Effector memory CD4-positive, alpha-beta T cell (primary cell): ENCODE data around the gene TMEM132C.

Experiments used
- DNase-seq, 3 donors: peaks; one replicate each; pipeline ENCODE4 v3.0.0-alpha.2; 2020
- H3K27ac ChIP-seq: 2 replicates; pipeline ENCODE4 v1.7.0; 2013; ENCODE audit warnings: mild to moderate bottlenecking, low read length, moderate library complexity; ENCODE audit not compliant: insufficient read depth, poor library complexity, severe bottlenecking
- H3K27me3 ChIP-seq: replicated peaks from 2 replicates; pipeline ENCODE4 v1.7.0; 2013; ENCODE audit warnings: mild to moderate bottlenecking, low read length; ENCODE audit not compliant: insufficient read depth, control insufficient read depth, poor library complexity, severe bottlenecking
- H3K36me3 ChIP-seq: 2 replicates; pipeline ENCODE4 v1.7.0; 2013; ENCODE audit warnings: mild to moderate bottlenecking, low read length, moderate library complexity; ENCODE audit not compliant: control insufficient read depth, insufficient read depth
- H3K4me1 ChIP-seq: 2 replicates; pipeline ENCODE4 v1.7.0; 2013; ENCODE audit warnings: low read length, mild to moderate bottlenecking; ENCODE audit not compliant: control insufficient read depth, insufficient read depth, poor library complexity, severe bottlenecking
- H3K4me3 ChIP-seq: 2 replicates; pipeline ENCODE4 v1.7.0; 2013; ENCODE audit warnings: low read length, low read depth, mild to moderate bottlenecking; ENCODE audit not compliant: insufficient read depth, poor library complexity, severe bottlenecking
- H3K9me3 ChIP-seq: 2 replicates; pipeline ENCODE4 v1.7.0; 2013; ENCODE audit warnings: mild to moderate bottlenecking, low read length, moderate library complexity; ENCODE audit not compliant: control insufficient read depth

Gene TMEM132C

GRCh38 chr12:128367961-128368360 lies 101.0 kb downstream of the TMEM132C start:
- Histone ChIP-seq H3K27me3 (peaks cover 7% of the 10 kb centered on the region), H3K4me1 (no peaks in the 10 kb centered on the region), H3K9me3 (no peaks in the 10 kb centered on the region), H3K36me3 (no peaks in the 10 kb centered on the region), H3K4me3 (no peak overlapping the region), H3K27ac (no peak overlapping the region)
- no peak for DNase-seq

GRCh38 chr12:128381541-128381940 lies 114.6 kb downstream of the TMEM132C start:
- Histone ChIP-seq H3K9me3 (peaks cover 6% of the 10 kb centered on the region), H3K36me3 (no peaks in the 10 kb centered on the region), H3K4me1 (no peaks in the 10 kb centered on the region), H3K4me3 (no peak overlapping the region), H3K27ac (no peak overlapping the region), H3K27me3 (no peaks in the 10 kb centered on the region)
- DNase-seq: no peak

- Histone ChIP-seq H3K36me3 (no peaks in the 10 kb centered on the region), H3K9me3 (peaks cover 6% of the 10 kb centered on the region), H3K4me1 (no peaks in the 10 kb centered on the region), H3K27me3 (no peaks in the 10 kb centered on the region), H3K4me3 (no peak overlapping the region), H3K27ac (no peak overlapping the region)
- no peak for DNase-seq
These were observed 115.0 kb downstream of the TMEM132C start for GRCh38 chr12:128381946-128382345.

- H3K9me3 ChIP-seq: peaks cover 6% of the 10 kb centered on the region
- no peaks in the 10 kb centered on the region for H3K36me3 ChIP-seq
- H3K27me3 ChIP-seq: no peaks in the 10 kb centered on the region
- no peaks in the 10 kb centered on the region for H3K4me1 ChIP-seq
- H3K27ac ChIP-seq: no peak overlapping the region
- H3K4me3 ChIP-seq: no peak overlapping the region
- no peak for DNase-seq
These were observed 116.0 kb downstream of the TMEM132C start for GRCh38 chr12:128382946-128383345.

- Histone ChIP-seq H3K4me3 (no peak overlapping the region), H3K9me3 (peaks cover 6% of the 10 kb centered on the region), H3K4me1 (no peaks in the 10 kb centered on the region), H3K27me3 (no peaks in the 10 kb centered on the region), H3K27ac (no peak overlapping the region), H3K36me3 (no peaks in the 10 kb centered on the region)
- no peak for DNase-seq
These were observed 116.5 kb downstream of the TMEM132C start for GRCh38 chr12:128383357-128383937.

GRCh38 chr12:128385736-128386135 lies 118.8 kb downstream of the TMEM132C start:
- H3K4me3 ChIP-seq: no peak overlapping the region
- H3K27me3 ChIP-seq: no peaks in the 10 kb centered on the region
- no peak for DNase-seq

GRCh38 chr12:128387811-128388422 lies 120.9 kb downstream of the TMEM132C start:
- Histone ChIP-seq H3K4me1 (no peaks in the 10 kb centered on the region), H3K36me3 (no peaks in the 10 kb centered on the region), H3K4me3 (no peak overlapping the region), H3K27me3 (no peaks in the 10 kb centered on the region), H3K27ac (no peak overlapping the region), H3K9me3 (no peaks in the 10 kb centered on the region)
- no peak for DNase-seq

More at GRCh38 chr12:128385736-128386135, 118.8 kb downstream of the TMEM132C start:
- Histone ChIP-seq H3K9me3 (no peaks in the 10 kb centered on the region), H3K4me1 (no peaks in the 10 kb centered on the region), H3K27ac (no peak overlapping the region), H3K36me3 (no peaks in the 10 kb centered on the region)

GRCh38 chr12:128388461-128389000 lies 121.6 kb downstream of the TMEM132C start:
- H3K27ac ChIP-seq: no peak overlapping the region
- H3K27me3 ChIP-seq: no peaks in the 10 kb centered on the region
- H3K36me3 ChIP-seq: no peaks in the 10 kb centered on the region
- no peaks in the 10 kb centered on the region for H3K9me3 ChIP-seq
- DNase-seq: no peak
- no peak overlapping the region for H3K4me3 ChIP-seq
- no peaks in the 10 kb centered on the region for H3K4me1 ChIP-seq

GRCh38 chr12:128393346-128393745 lies 126.4 kb downstream of the TMEM132C start:
- no peak for DNase-seq
- Histone ChIP-seq H3K27ac (no peak overlapping the region), H3K27me3 (no peaks in the 10 kb centered on the region), H3K4me1 (no peaks in the 10 kb centered on the region), H3K36me3 (no peaks in the 10 kb centered on the region), H3K9me3 (no peaks in the 10 kb centered on the region), H3K4me3 (no peak overlapping the region)

GRCh38 chr12:128394137-128394536 lies 127.2 kb downstream of the TMEM132C start:
- Histone ChIP-seq H3K36me3 (no peaks in the 10 kb centered on the region), H3K4me3 (no peak overlapping the region), H3K27ac (no peak overlapping the region), H3K9me3 (no peaks in the 10 kb centered on the region), H3K27me3 (no peaks in the 10 kb centered on the region), H3K4me1 (no peaks in the 10 kb centered on the region)
- no peak for DNase-seq
